K562 (cell line): ENCODE measurements around the gene MED13L. TPM values are rescaled to one million over a fixed set of nuclear protein-coding genes. Genes with fewer than 3 reads are reported as not detected.
A peak's percentile ranks its signal among the peaks of the same experiment; 100 is the strongest.

Experiments used
- BACH1 ChIP-seq: fragments of 200-800 bp; sonication (Bioruptor generic); IDR thresholded peaks from 2 replicates; pipeline ENCODE4 v1.6.1; 2016; ENCODE audit warnings: missing genetic modification characterization, missing compliant biosample characterization
- CBX5 ChIP-seq: IDR thresholded peaks from 2 replicates; pipeline ENCODE4 v1.6.1; 2014; ENCODE audit warnings: low read depth, borderline replicate concordance
- CREB1 ChIP-seq, 2 experiments: sonication (generic) in 1 of 2; formaldehyde crosslinking in 1 of 2; IDR thresholded peaks; 2 replicates each; pipeline versions ENCODE4 v1.6.1 to v1.8.0; 2012 to 2022; ENCODE audit warnings: inconsistent platforms in 1 of 2, mild to moderate bottlenecking in 1 of 2, missing genetic modification reagents in 1 of 2, moderate library complexity in 1 of 2
- CXXC5 ChIP-seq: fragments of 250-450 bp; sonication (Bioruptor Pico); IDR thresholded peaks from 2 replicates; pipeline ENCODE4 v1.8.0; 2022; ENCODE audit warnings: inconsistent platforms, mild to moderate bottlenecking, moderate library complexity
- DMBX1 ChIP-seq: fragments of 250-450 bp; sonication (Bioruptor Pico); IDR thresholded peaks from 2 replicates; pipeline ENCODE4 v1.8.0; 2022; ENCODE audit warnings: inconsistent platforms, mild to moderate bottlenecking, moderate library complexity, borderline replicate concordance
- FOXJ3 ChIP-seq: sonication (generic); formaldehyde crosslinking; IDR thresholded peaks from 2 replicates; pipeline ENCODE4 v1.4.0; 2020; ENCODE audit warnings: mild to moderate bottlenecking, missing genetic modification reagents
- NR4A1 ChIP-seq, 2 experiments: fragments of 250-450 bp in 1 of 2; fragments of 450-650 bp in 1 of 2; sonication (Bioruptor Pico) in 1 of 2; IDR thresholded peaks; 2 replicates each; pipeline versions ENCODE4 v1.4.0 to v1.6.1; 2016 to 2020; ENCODE audit warnings: mild to moderate bottlenecking in 2 of 2, missing compliant biosample characterization in 1 of 2, missing genetic modification characterization in 1 of 2, moderate library complexity in 1 of 2
- POLR2A ChIP-seq: fragments of 450-650 bp; conservative IDR thresholded peaks from 2 replicates; pipeline ENCODE4 v1.6.1; 2016
- POLR2AphosphoS5 ChIP-seq: IDR thresholded peaks from 2 replicates; pipeline ENCODE4 v1.6.1; 2011; ENCODE audit warnings: mild to moderate bottlenecking, low read depth, low read length, moderate library complexity; ENCODE audit not compliant: control insufficient read depth, insufficient read depth
- RNF2 ChIP-seq: sonication (generic); IDR thresholded peaks from 2 replicates; pipeline ENCODE4 v1.6.1; 2016
- SMAD2 ChIP-seq: fragments of 150-350 bp; IDR thresholded peaks from 2 replicates; pipeline ENCODE4 v1.6.1; 2014; ENCODE audit warnings: low read depth, mild to moderate bottlenecking, low read length
- SMAD3 ChIP-seq: fragments of 450-650 bp; formaldehyde crosslinking; conservative IDR thresholded peaks from 2 replicates; pipeline ENCODE4 v1.4.0; 2020; ENCODE audit warnings: mild to moderate bottlenecking
- TARDBP ChIP-seq: fragments of 450-650 bp; IDR thresholded peaks from 2 replicates; pipeline ENCODE4 v1.6.1; 2016
- TBL1XR1 ChIP-seq, 2 experiments: IDR thresholded peaks; 2 replicates each; pipeline ENCODE4 v1.6.1; 2012; ENCODE audit warnings: improper control_type of control experiment in 2 of 2, low read length in 2 of 2, mild to moderate bottlenecking in 1 of 2
- THRAP3 ChIP-seq: fragments of 450-650 bp; IDR thresholded peaks from 2 replicates; pipeline ENCODE4 v1.6.1; 2016; ENCODE audit warnings: mild to moderate bottlenecking, inconsistent platforms, borderline replicate concordance
- ZC3H8 ChIP-seq: fragments of 450-650 bp; IDR thresholded peaks from 2 replicates; pipeline ENCODE4 v1.6.1; 2017
- ZNF24 ChIP-seq: fragments of 450-650 bp; IDR thresholded peaks from 2 replicates; pipeline ENCODE4 v1.6.1; 2016
- ZNF766 ChIP-seq: fragments of 200-800 bp; sonication (Bioruptor generic); conservative IDR thresholded peaks from 2 replicates; pipeline ENCODE4 v1.6.1; 2016; ENCODE audit warnings: missing genetic modification characterization, missing compliant biosample characterization
- polyA plus RNA-seq, 8 experiments: library from polyadenylated mRNA; depleted of rRNA in 4 of 8; stranded (reverse) in 5 of 8; unstranded in 3 of 8; fragments of >200 nt; fragmentation: Nextera tagmentation in 2 of 8; fragmentation: Illumina TruSeq in 1 of 8; extraction: Ambion mirVana in 2 of 8; extraction: Trizol in 1 of 8; gene quantifications; 2 replicates each; pipeline versions ENCODE4 v1.2.1 to v1.2.3, GENCODE V29; 2011 to 2014; ENCODE audit warnings: inconsistent platforms in 1 of 8, missing spikeins in 1 of 8
- total RNA-seq, 7 experiments: library from RNA; depleted of rRNA in 6 of 7; stranded (reverse); fragments of >200 nt in 6 of 7; fragmentation: Illumina TruSeq in 2 of 7; extraction: Trizol in 2 of 7; gene quantifications; 2 replicates each; pipeline versions ENCODE4 v1.2.1 to v1.2.3, GENCODE V29; 2011 to 2021; ENCODE audit warnings: low replicate concordance in 1 of 7
- TF ChIP-seq, protein P1 (sequence below): fragments of 250-450 bp; sonication (Bioruptor Pico); IDR thresholded peaks from 2 replicates; pipeline ENCODE4 v1.6.1; 2021; ENCODE audit warnings: mild to moderate bottlenecking
- TF ChIP-seq, protein P2 (sequence below): fragments of 450-650 bp; IDR thresholded peaks from 2 replicates; pipeline ENCODE4 v1.6.1; 2016; ENCODE audit warnings: mild to moderate bottlenecking
- TF ChIP-seq, protein P3 (sequence below): fragments of 250-450 bp; sonication (Bioruptor Pico); IDR thresholded peaks from 2 replicates; pipeline ENCODE4 v1.8.0; 2022; ENCODE audit warnings: inconsistent platforms, mild to moderate bottlenecking, moderate library complexity, borderline replicate concordance
- TF ChIP-seq, protein P4 (sequence below): fragments of 450-650 bp; IDR thresholded peaks from 2 replicates; pipeline ENCODE4 v1.6.1; 2016; ENCODE audit warnings: borderline replicate concordance

The MED13L gene
- total and polyA plus RNA-seq, 9 of the 15 experiments (the other 6 are each of a cell fraction or from before 2014, with no cell fraction given): 13.4 to 90.3 (median 36.9) TPM

DNA sequence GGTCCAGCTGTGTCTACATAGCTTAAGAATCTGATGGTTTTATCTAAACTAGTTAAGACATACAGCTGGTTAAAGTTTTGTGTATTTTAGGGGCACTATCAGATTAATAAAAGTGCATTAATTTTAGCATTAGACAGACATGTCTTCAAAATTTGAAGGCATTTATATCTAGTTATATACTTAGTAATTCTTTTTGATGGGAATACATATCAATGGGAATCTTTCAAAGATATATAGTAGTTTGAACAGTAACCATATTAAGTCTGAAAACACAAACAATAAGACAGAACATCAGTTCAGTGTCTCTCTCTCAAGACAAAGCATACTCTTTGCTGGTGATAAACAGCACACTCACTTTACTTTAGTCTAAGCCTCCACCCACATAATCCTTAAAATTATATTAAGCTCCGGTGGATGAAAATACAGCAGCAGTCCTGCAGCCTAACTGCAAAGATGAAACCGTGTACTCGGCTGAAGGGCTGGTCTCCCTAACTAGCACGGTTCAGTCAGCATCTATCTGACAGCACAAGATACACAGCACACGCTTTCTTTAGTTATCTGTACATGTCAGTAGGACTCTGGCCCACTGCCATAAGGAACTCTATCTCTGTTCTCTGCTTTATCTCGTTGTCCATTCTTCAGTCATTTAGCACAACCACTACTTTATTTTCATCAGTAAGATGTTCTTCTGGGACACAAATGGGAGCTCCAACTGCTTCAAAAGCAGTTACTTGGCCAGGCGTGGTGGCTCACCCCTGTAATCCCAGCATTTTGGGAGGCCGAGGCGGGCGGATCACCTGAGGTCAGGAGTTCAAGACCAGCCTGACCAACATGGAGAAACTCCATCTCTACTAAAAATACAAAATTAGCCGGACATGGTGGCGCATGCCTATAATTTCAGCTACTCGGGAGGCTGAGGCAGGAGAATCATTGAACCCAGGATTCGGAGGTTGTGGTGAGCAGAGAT lies 80.5 kb downstream of the MED13L start (continued):
- peak; percentile 71 to 96; a peak in 3 of 4 replicates for TF ChIP-seq TBL1XR1 (IDR thresholded peaks at IDR 0.05; ENCODE audit: low read length in 2 of 2)
- TF ChIP-seq TARDBP: peak; percentile 88; the same call in 1 of the 2 replicates
- TF ChIP-seq ZNF24: peak; percentile 55
- TF ChIP-seq DMBX1 (CRISPR knock-in tag): peak; percentile 87; the same call in 1 of the 2 replicates
- no peak for TF ChIP-seq BACH1 (tag)
- peak; percentile 74; the same call in 1 of the 2 replicates for TF ChIP-seq THRAP3
- TF ChIP-seq, protein P1, sequence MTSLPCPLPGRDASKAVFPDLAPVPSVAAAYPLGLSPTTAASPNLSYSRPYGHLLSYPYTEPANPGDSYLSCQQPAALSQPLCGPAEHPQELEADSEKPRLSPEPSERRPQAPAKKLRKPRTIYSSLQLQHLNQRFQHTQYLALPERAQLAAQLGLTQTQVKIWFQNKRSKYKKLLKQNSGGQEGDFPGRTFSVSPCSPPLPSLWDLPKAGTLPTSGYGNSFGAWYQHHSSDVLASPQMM (CRISPR knock-in tag): no peak
- peak; percentile 90 for TF ChIP-seq ZNF766 (CRISPR knock-in tag)
- no peak for TF ChIP-seq SMAD2
- TF ChIP-seq POLR2AphosphoS5: peak; percentile 99
- no peak for TF ChIP-seq FOXJ3
- TF ChIP-seq POLR2A: no peak
- peak; percentile 55; the same call in 1 of the 2 replicates for TF ChIP-seq CBX5
- TF ChIP-seq NR4A1 (CRISPR knock-in tag; IDR thresholded peaks at IDR 0.05): no peak
- TF ChIP-seq NR4A1 (tag; IDR thresholded peaks at IDR 0.05): peak; percentile 86
- TF ChIP-seq SMAD3 (CRISPR knock-in tag): 0 out of 2 replicates have a peak, but pooled peaks have one; percentile 58
- TF ChIP-seq, protein P2, sequence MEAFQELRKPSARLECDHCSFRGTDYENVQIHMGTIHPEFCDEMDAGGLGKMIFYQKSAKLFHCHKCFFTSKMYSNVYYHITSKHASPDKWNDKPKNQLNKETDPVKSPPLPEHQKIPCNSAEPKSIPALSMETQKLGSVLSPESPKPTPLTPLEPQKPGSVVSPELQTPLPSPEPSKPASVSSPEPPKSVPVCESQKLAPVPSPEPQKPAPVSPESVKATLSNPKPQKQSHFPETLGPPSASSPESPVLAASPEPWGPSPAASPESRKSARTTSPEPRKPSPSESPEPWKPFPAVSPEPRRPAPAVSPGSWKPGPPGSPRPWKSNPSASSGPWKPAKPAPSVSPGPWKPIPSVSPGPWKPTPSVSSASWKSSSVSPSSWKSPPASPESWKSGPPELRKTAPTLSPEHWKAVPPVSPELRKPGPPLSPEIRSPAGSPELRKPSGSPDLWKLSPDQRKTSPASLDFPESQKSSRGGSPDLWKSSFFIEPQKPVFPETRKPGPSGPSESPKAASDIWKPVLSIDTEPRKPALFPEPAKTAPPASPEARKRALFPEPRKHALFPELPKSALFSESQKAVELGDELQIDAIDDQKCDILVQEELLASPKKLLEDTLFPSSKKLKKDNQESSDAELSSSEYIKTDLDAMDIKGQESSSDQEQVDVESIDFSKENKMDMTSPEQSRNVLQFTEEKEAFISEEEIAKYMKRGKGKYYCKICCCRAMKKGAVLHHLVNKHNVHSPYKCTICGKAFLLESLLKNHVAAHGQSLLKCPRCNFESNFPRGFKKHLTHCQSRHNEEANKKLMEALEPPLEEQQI: peak; percentile 100
- TF ChIP-seq, protein P3, sequence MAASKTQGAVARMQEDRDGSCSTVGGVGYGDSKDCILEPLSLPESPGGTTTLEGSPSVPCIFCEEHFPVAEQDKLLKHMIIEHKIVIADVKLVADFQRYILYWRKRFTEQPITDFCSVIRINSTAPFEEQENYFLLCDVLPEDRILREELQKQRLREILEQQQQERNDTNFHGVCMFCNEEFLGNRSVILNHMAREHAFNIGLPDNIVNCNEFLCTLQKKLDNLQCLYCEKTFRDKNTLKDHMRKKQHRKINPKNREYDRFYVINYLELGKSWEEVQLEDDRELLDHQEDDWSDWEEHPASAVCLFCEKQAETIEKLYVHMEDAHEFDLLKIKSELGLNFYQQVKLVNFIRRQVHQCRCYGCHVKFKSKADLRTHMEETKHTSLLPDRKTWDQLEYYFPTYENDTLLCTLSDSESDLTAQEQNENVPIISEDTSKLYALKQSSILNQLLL (CRISPR knock-in tag): no peak
- TF ChIP-seq RNF2: peak; percentile 88
- peak; percentile 75; the same call in 1 of the 2 replicates for TF ChIP-seq CREB1 (IDR thresholded peaks at IDR 0.05)
- TF ChIP-seq CREB1 (CRISPR knock-in tag; IDR thresholded peaks at IDR 0.05): no peak
- peak; percentile 87 for TF ChIP-seq CXXC5
- 0 out of 2 replicates have a peak, but pooled peaks have one; percentile 47 for TF ChIP-seq ZC3H8
- TF ChIP-seq, protein P4, sequence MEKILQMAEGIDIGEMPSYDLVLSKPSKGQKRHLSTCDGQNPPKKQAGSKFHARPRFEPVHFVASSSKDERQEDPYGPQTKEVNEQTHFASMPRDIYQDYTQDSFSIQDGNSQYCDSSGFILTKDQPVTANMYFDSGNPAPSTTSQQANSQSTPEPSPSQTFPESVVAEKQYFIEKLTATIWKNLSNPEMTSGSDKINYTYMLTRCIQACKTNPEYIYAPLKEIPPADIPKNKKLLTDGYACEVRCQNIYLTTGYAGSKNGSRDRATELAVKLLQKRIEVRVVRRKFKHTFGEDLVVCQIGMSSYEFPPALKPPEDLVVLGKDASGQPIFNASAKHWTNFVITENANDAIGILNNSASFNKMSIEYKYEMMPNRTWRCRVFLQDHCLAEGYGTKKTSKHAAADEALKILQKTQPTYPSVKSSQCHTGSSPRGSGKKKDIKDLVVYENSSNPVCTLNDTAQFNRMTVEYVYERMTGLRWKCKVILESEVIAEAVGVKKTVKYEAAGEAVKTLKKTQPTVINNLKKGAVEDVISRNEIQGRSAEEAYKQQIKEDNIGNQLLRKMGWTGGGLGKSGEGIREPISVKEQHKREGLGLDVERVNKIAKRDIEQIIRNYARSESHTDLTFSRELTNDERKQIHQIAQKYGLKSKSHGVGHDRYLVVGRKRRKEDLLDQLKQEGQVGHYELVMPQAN: peak; percentile 36; the same call in 1 of the 2 replicates
